SK-N-MC (cell line): ENCODE measurements around the gene BAG1.

ENCODE experiments used
- DNase-seq: peaks from one replicate; pipeline ENCODE4 v3.0.0-alpha.2; 2011; ENCODE audit warnings: low read depth, low spot score
- H3K27ac ChIP-seq: fragments of 200-600 bp; sonication (generic); 2 replicates; pipeline ENCODE4 v1.5.1; 2016; ENCODE audit warnings: mixed run types
- H3K36me3 ChIP-seq: fragments of 200-600 bp; sonication (generic); 2 replicates; pipeline ENCODE4 v1.6.1; 2017; ENCODE audit warnings: antibody characterized with exemption, low read length, mixed read lengths; ENCODE audit not compliant: insufficient read depth
- H3K4me3 ChIP-seq: fragments of 200-600 bp; sonication (generic); 2 replicates; pipeline ENCODE4 v1.5.1; 2016
- H3K9ac ChIP-seq: fragments of 200-600 bp; sonication (generic); 2 replicates; pipeline ENCODE4 v1.8.0; 2017; ENCODE audit warnings: mixed run types, mixed read lengths; ENCODE audit not compliant: insufficient read length
- H3K9me3 ChIP-seq: fragments of 200-600 bp; sonication (generic); 2 replicates; pipeline ENCODE4 v1.6.1; 2017; ENCODE audit warnings: low read depth, mild to moderate bottlenecking, antibody characterized with exemption, low read length, moderate library complexity, mixed read lengths
- EZH2 ChIP-seq: fragments of 200-600 bp; sonication (generic); IDR thresholded peaks from one replicate; pipeline ENCODE4 v1.6.1; 2017; ENCODE audit warnings: antibody characterized with exemption
- FOXP2 ChIP-seq: optimal IDR thresholded peaks from 2 replicates; pipeline ENCODE3; 2011; ENCODE audit warnings: mild to moderate bottlenecking, moderate library complexity; ENCODE audit not compliant: insufficient read depth; ENCODE audit errors: extremely low read length, control extremely low read depth
- POLR2AphosphoS5 ChIP-seq: IDR thresholded peaks from 2 replicates; pipeline ENCODE4 v1.6.1; 2012; ENCODE audit warnings: mild to moderate bottlenecking, low read depth, low read length, borderline replicate concordance

The BAG1 gene

GRCh38 chr9:33295571-33295970 lies 31.1 kb upstream of the BAG1 start:
- Histone ChIP-seq H3K27ac (no peak overlapping the region), H3K9ac (no peak overlapping the region), H3K4me3 (no peak overlapping the region), H3K36me3 (peaks cover 80% of the 10 kb centered on the region), H3K9me3 (no peaks in the 10 kb centered on the region)
- DNase-seq, result no peak
- TF ChIP-seq EZH2 (no peak), POLR2AphosphoS5 (no peak), FOXP2 (no peak)

DNA sequence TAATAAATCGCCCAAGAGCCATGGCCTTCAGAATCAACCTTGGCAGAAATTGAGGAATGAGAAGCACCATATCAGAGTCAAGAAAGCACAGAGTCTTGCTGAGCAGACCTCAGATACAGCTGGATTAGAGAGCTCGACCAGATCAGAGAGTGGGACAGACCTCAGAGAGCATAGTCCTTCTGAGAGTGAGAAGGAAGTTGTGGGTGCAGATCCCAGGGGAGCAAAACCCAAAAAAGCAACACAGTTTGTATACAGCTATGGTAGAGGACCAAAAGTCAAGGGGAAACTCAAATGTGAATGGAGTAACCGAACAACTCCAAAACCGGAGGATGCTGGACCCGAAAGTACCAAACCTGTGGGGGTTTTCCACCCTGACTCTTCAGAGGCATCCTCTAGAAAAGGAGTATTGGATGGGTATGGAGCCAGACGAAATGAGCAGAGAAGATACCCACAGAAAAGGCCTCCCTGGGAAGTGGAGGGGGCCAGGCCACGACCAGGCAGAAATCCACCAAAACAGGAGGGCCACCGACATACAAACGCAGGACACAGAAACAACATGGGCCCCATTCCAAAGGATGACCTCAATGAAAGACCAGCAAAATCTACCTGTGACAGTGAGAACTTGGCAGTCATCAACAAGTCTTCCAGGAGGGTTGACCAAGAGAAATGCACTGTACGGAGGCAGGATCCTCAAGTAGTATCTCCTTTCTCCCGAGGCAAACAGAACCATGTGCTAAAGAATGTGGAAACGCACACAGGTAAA lies 30.3 kb upstream of the BAG1 start:
- Histone ChIP-seq H3K9ac (no peak overlapping the region), H3K9me3 (no peaks in the 10 kb centered on the region), H3K36me3 (peaks cover 75% of the 10 kb centered on the region), H3K27ac (no peak overlapping the region), H3K4me3 (no peak overlapping the region)
- no peak for TF ChIP-seq FOXP2
- no peak for TF ChIP-seq POLR2AphosphoS5
- no peak for TF ChIP-seq EZH2
- DNase-seq, result no peak

DNA sequence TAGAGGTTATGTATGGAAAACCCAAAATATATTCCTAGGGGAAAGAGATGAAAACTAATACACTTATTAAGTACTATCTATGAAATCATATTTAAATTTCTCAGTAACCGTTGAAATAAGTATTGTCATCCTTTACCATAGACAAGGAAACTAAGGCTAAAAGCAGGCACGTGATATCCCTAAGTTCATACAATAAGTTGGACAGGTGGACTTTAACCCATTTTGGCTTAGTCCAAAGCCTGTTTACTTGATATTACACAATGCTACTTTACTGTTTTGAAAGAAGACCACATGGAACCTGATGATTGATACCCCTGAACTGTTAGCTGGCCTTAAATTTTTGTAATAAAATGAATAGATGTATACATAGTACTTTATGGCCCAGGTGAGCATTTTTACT lies 29.3 kb upstream of the BAG1 start:
- H3K9me3 ChIP-seq, result no peaks in the 10 kb centered on the region
- no peak for DNase-seq
- TF ChIP-seq POLR2AphosphoS5 (no peak), EZH2 (no peak), FOXP2 (no peak)
- H3K27ac ChIP-seq, result no peak overlapping the region
- H3K4me3 ChIP-seq, result no peak overlapping the region
- H3K36me3 ChIP-seq, result peaks cover 64% of the 10 kb centered on the region
- no peak overlapping the region for H3K9ac ChIP-seq

DNA sequence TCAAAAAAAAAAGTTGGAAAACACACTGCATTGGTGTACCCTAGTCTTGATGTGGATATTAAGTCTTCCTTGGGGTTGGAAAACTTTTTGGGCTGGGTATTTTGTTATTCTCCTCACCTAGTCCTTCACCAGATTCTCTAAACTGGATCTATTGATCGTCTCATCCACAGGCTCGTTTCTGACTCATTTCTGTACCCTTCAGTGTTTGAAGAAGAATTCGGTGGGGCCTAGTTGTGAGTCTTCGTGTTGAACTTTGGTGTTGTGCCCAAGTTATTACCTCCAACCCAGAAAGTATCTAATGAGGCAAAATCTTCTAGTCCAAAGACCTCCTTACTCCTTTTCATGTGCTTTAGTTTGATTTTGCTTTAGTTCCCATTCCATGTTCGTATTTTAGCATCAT lies 27.4 kb upstream of the BAG1 start:
- H3K4me3 ChIP-seq, result no peak overlapping the region
- no peaks in the 10 kb centered on the region for H3K9me3 ChIP-seq
- no peak overlapping the region for H3K9ac ChIP-seq
- peaks cover 45% of the 10 kb centered on the region for H3K36me3 ChIP-seq
- no peak for DNase-seq
- H3K27ac ChIP-seq, result no peak overlapping the region
- TF ChIP-seq FOXP2, result no peak
- TF ChIP-seq POLR2AphosphoS5, result no peak
- TF ChIP-seq EZH2, result no peak

GRCh38 chr9:33291031-33291397 lies 26.5 kb upstream of the BAG1 start:
- peak overlapping the region; percentile 97 for H3K9ac ChIP-seq
- H3K36me3 ChIP-seq, result peaks cover 36% of the 10 kb centered on the region
- TF ChIP-seq EZH2 (no peak), POLR2AphosphoS5 (no peak), FOXP2 (no peak)
- peak overlapping the region; percentile 80; the same call in 1 of the 2 replicates for H3K27ac ChIP-seq
- H3K4me3 ChIP-seq, result peak overlapping the region; percentile 96
- H3K9me3 ChIP-seq, result no peaks in the 10 kb centered on the region
- DNase-seq, result no peak

- Histone ChIP-seq H3K27ac (peak within 1 kb of the TSS; percentile 99), H3K9ac (peak within 1 kb of the TSS; percentile 97), H3K36me3 (peaks cover 30% of the 10 kb centered on the region), H3K9me3 (no peaks in the 10 kb centered on the region), H3K4me3 (peak within 1 kb of the TSS; percentile 96)
- TF ChIP-seq EZH2 (no peak), FOXP2 (peak; percentile 84), POLR2AphosphoS5 (peak; percentile 96)
- peak; percentile 92 for DNase-seq
These were observed 25.9 kb upstream of the BAG1 start, which contains the start of gene NFX1 for GRCh38 chr9:33290247-33291030. TSS of gene NFX1 (plus strand) at chr9:33290516. CDS start at chr9:33290573, 57 bp downstream.

GRCh38 chr9:33289936-33290246 lies 25.4 kb upstream of the BAG1 start:
- H3K27ac ChIP-seq, result peak overlapping the region; percentile 99
- H3K4me3 ChIP-seq, result peak overlapping the region; percentile 96
- TF ChIP-seq EZH2 (no peak), POLR2AphosphoS5 (no peak), FOXP2 (no peak)
- peaks cover 26% of the 10 kb centered on the region for H3K36me3 ChIP-seq
- DNase-seq, result no peak
- H3K9ac ChIP-seq, result peak overlapping the region; percentile 94
- H3K9me3 ChIP-seq, result no peaks in the 10 kb centered on the region

- H3K9me3 ChIP-seq, result no peaks in the 10 kb centered on the region
- H3K27ac ChIP-seq, result peak overlapping the region; percentile 99
- no peak for DNase-seq
- H3K4me3 ChIP-seq, result peak overlapping the region; percentile 96
- H3K9ac ChIP-seq, result peak overlapping the region; percentile 94
- peaks cover 22% of the 10 kb centered on the region for H3K36me3 ChIP-seq
- TF ChIP-seq EZH2 (no peak), POLR2AphosphoS5 (no peak), FOXP2 (no peak)
These were observed 25.0 kb upstream of the BAG1 start for GRCh38 chr9:33289496-33289895.

GRCh38 chr9:33288828-33289483 lies 24.4 kb upstream of the BAG1 start:
- Histone ChIP-seq H3K9ac (no peak overlapping the region), H3K27ac (no peak overlapping the region), H3K9me3 (no peaks in the 10 kb centered on the region), H3K4me3 (no peak overlapping the region; the same call in 1 of the 2 replicates), H3K36me3 (peaks cover 16% of the 10 kb centered on the region)
- DNase-seq, result no peak
- no peak for TF ChIP-seq EZH2
- TF ChIP-seq FOXP2, result no peak
- no peak for TF ChIP-seq POLR2AphosphoS5
